DND-41 (cell line): ENCODE measurements around the gene FXYD4.

Source experiments
- ATAC-seq: fragments of 200-7000 bp; cut with Tn5 transposase; 3 replicates; pipeline ENCODE4 v1.9.1; 2021; ENCODE audit warnings: low read depth; ENCODE audit not compliant: insufficient read depth
- DNase-seq: peaks from one replicate; pipeline ENCODE4 v3.0.0-alpha.2; 2020
- H2AFZ ChIP-seq: 2 replicates; pipeline ENCODE4 v1.6.0; 2012; ENCODE audit warnings: low read depth, low read length
- H3K27ac ChIP-seq: 2 replicates; pipeline ENCODE4 v1.5.1; 2012; ENCODE audit warnings: low read length, inconsistent platforms
- H3K27me3 ChIP-seq: fragments of 200-600 bp; sonication (generic); 2 replicates; pipeline ENCODE4 v1.6.0; 2012; ENCODE audit warnings: low read length, mild to moderate bottlenecking, inconsistent platforms; ENCODE audit not compliant: insufficient read depth, poor library complexity
- H3K36me3 ChIP-seq: 2 replicates; pipeline ENCODE4 v1.5.1; 2012; ENCODE audit warnings: low read length, inconsistent platforms; ENCODE audit not compliant: insufficient read depth
- H3K4me1 ChIP-seq: 2 replicates; pipeline ENCODE4 v1.5.1; 2012; ENCODE audit warnings: mild to moderate bottlenecking, low read length; ENCODE audit not compliant: insufficient read depth
- H3K4me2 ChIP-seq: 2 replicates; pipeline ENCODE4 v1.6.0; 2012; ENCODE audit warnings: mild to moderate bottlenecking, moderate library complexity, low read length, inconsistent platforms; ENCODE audit not compliant: insufficient read depth
- H3K4me3 ChIP-seq, 2 experiments: fragments of 200-600 bp in 1 of 2; shearing (Covaris generic) in 1 of 2; 2 replicates each; pipeline ENCODE4 v1.5.1; 2012 to 2016; ENCODE audit warnings: inconsistent platforms in 2 of 2, low read length in 2 of 2, mild to moderate bottlenecking in 2 of 2, low read depth in 1 of 2, moderate library complexity in 1 of 2
- H3K79me2 ChIP-seq: 2 replicates; pipeline ENCODE4 v1.6.0; 2012; ENCODE audit warnings: low read length, inconsistent platforms; ENCODE audit not compliant: insufficient read depth
- H3K9ac ChIP-seq: 2 replicates; pipeline ENCODE4 v1.6.0; 2012; ENCODE audit warnings: low read depth, mild to moderate bottlenecking, inconsistent platforms, low read length, moderate library complexity
- H3K9me3 ChIP-seq: 2 replicates; pipeline ENCODE4 v1.5.1; 2012; ENCODE audit warnings: low read length, moderate library complexity, mild to moderate bottlenecking, inconsistent platforms; ENCODE audit not compliant: insufficient read depth, severe bottlenecking
- H4K20me1 ChIP-seq: 2 replicates; pipeline ENCODE4 v1.6.0; 2012; ENCODE audit warnings: low read length; ENCODE audit not compliant: insufficient read depth
- EZH2 ChIP-seq: IDR thresholded peaks from 3 replicates; pipeline ENCODE4 v1.6.1; 2012; ENCODE audit warnings: borderline replicate concordance, low read depth, mild to moderate bottlenecking, moderate library complexity, low read length, inconsistent platforms; ENCODE audit not compliant: severe bottlenecking
- TF ChIP-seq, protein P1 (sequence below): IDR thresholded peaks from 2 replicates; pipeline ENCODE4 v1.5.1; 2012; ENCODE audit warnings: borderline replicate concordance, low read length, moderate library complexity, mild to moderate bottlenecking; ENCODE audit not compliant: poor library complexity, severe bottlenecking; ENCODE audit errors: extremely low read depth

The FXYD4 gene

GRCh38 chr10:43402880-43403452 lies 31.5 kb downstream of the FXYD4 start:
- ATAC-seq (no peak), DNase-seq (no peak)
- Histone ChIP-seq H3K4me2 (peak overlapping the region; percentile 94), H3K4me1 (peaks cover 84% of the 10 kb centered on the region), H2AFZ (no peak overlapping the region), H3K9me3 (no peaks in the 10 kb centered on the region), H3K27me3 (no peaks in the 10 kb centered on the region), H3K79me2 (peaks cover 100% of the 10 kb centered on the region), H3K27ac (peak overlapping the region; percentile 75), H3K9ac (peak overlapping the region; percentile 98), H4K20me1 (peaks cover 82% of the 10 kb centered on the region), H3K4me3 (peak overlapping the region in 1 of 2 experiments; percentile 87; a peak in 1 of 4 replicates), H3K36me3 (peaks cover 70% of the 10 kb centered on the region)
- TF ChIP-seq, protein P1, sequence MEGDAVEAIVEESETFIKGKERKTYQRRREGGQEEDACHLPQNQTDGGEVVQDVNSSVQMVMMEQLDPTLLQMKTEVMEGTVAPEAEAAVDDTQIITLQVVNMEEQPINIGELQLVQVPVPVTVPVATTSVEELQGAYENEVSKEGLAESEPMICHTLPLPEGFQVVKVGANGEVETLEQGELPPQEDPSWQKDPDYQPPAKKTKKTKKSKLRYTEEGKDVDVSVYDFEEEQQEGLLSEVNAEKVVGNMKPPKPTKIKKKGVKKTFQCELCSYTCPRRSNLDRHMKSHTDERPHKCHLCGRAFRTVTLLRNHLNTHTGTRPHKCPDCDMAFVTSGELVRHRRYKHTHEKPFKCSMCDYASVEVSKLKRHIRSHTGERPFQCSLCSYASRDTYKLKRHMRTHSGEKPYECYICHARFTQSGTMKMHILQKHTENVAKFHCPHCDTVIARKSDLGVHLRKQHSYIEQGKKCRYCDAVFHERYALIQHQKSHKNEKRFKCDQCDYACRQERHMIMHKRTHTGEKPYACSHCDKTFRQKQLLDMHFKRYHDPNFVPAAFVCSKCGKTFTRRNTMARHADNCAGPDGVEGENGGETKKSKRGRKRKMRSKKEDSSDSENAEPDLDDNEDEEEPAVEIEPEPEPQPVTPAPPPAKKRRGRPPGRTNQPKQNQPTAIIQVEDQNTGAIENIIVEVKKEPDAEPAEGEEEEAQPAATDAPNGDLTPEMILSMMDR = no peak
- no peak for TF ChIP-seq EZH2

- Histone ChIP-seq H3K4me1 (peaks cover 72% of the 10 kb centered on the region), H3K27ac (peak overlapping the region; percentile 75), H3K4me3 (peak overlapping the region; percentile 83 to 87; a peak in 3 of 4 replicates), H3K27me3 (no peaks in the 10 kb centered on the region), H2AFZ (no peak overlapping the region), H3K36me3 (peaks cover 68% of the 10 kb centered on the region), H3K4me2 (peak overlapping the region; percentile 94), H3K79me2 (peaks cover 99% of the 10 kb centered on the region), H3K9ac (peak overlapping the region; percentile 98), H3K9me3 (no peaks in the 10 kb centered on the region), H4K20me1 (peaks cover 80% of the 10 kb centered on the region)
- TF ChIP-seq, protein P1 = no peak
- TF ChIP-seq EZH2 = no peak
- DNase-seq (no peak), ATAC-seq (no peak)
Observed at GRCh38 chr10:43403911-43404703, 32.7 kb downstream of the FXYD4 start.

DNA sequence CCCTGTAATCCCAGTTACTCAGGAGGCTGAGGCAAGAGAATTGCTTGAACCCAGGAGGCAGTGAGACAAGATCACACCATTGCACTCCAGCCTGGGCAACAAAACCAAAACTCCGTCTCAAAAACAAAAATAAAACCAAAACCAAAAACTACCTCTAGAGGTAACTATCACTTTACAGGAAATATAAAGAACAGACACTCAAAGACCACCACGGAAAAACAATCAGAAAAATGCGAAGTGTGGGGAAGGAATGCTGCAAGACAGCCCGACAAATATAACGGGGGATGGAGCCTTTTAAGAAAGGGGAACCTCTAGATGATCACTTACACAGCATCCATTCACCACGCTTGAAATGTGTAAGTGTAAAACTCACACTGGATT lies 33.3 kb downstream of the FXYD4 start:
- peak overlapping the region; percentile 98 for H3K9ac ChIP-seq
- H3K4me1 ChIP-seq = peaks cover 66% of the 10 kb centered on the region
- DNase-seq (no peak), ATAC-seq (no peak)
- H3K4me2 ChIP-seq = peak overlapping the region; percentile 94
- H3K4me3 ChIP-seq = peak overlapping the region; percentile 83 to 87; a peak in 3 of 4 replicates
- H3K27me3 ChIP-seq = no peaks in the 10 kb centered on the region
- peaks cover 62% of the 10 kb centered on the region for H3K36me3 ChIP-seq
- no peak for TF ChIP-seq EZH2
- TF ChIP-seq, protein P1 = no peak
- H3K9me3 ChIP-seq = no peaks in the 10 kb centered on the region
- H2AFZ ChIP-seq = no peak overlapping the region
- H3K27ac ChIP-seq = peak overlapping the region; percentile 75
- peaks cover 98% of the 10 kb centered on the region for H3K79me2 ChIP-seq
- H4K20me1 ChIP-seq = peaks cover 74% of the 10 kb centered on the region
